HG03108 (cell line): Measurements from ENCODE around the gene RNU1-1.
"Not testable (repeated sequence)": the region's sequence is repeated elsewhere in the genome, so short reads cannot be mapped to it uniquely, and the experiment has no call there.

ENCODE experiments used
- ATAC-seq: cut with Tn5 transposase; IDR thresholded peaks from one replicate; pipeline ENCODE4 v1.9.1; 2021; ENCODE audit warnings: moderate library complexity; ENCODE audit not compliant: unreplicated experiment

RNU1-1 gene

DNA sequence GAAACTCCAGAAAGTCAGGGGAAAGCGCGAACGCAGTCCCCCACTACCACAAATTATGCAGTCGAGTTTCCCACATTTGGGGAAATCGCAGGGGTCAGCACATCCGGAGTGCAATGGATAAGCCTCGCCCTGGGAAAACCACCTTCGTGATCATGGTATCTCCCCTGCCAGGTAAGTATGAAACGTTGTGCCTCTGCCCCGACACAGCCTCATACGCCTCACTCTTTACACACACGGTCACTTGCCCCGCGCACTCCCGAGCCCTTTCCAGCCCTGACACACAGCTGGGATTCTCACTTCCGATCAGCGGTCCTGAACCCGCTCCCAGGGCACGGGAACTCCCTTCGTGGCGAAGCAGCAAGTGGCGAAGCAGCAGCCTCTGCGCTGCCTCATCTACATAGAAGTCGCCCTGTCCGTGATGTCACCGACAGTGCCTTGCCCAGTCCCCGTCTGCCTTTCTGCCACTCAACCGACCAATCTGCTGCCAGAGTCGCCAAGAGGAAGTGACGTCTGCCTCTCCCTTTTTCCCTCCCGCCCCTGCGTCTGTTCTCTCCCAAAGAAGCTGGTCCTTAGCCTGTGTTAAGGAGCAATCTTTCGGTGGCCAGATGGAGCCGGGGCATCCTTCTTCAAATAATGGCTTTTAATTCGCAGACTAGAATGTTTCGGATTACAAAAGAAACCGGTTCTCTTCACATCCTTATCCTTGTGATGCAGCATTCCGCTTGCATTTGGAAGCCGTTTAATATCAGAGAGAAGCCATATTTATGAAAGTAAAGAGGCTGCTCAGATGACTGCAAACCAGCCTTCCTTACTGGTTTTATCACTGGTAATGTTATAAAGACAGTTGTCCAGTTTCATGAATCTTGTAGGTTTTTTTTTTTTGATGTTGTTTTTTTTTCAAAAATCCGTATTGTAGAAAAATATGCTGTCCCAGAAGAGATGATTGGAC lies at the start of gene RNU1-1:
TSS of gene RNU1-1 (minus strand) at position 179 of the 949 bp plus-strand sequence.
- ATAC-seq, result not testable (repeated sequence)

DNA sequence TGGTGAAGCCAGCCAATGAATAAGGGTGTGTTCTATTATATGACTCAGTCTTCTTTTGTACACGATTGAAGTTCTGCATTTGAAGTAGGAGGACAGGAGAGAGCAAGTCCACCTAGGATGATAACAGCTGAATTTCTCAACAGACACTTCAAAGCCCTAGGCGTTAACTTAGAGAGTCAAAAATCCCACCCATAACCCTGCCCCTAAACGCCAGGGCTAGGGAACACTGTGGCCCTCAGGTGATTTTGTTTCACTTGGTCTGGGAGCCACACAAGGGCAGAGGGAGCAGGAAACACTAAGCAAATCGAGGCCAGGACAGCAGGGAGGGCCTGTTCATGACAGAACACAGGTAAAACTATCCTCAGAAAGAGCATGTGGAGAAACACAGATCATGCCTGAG lies 47.0 kb upstream of the RNU1-1 start:
- ATAC-seq, result not testable (repeated sequence)

DNA sequence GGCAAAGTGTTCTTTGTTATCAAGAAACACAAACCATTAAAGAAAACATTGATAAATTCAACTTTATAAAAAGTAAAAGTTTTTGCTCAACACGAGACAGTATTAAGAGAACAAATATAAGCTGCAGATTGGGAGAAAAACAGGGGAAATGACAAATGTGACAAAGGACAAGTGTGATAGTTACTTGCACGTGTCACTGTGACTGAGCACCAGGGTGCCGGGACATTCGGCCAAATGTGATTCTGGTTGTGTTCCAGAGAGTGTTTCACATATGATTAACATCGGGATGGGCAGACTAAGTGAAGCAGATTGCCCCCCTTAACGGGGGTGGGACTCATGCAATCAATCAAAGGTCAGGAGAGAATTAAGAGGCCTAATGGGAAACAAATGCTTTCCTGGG lies 46.4 kb upstream of the RNU1-1 start:
- not testable (repeated sequence) for ATAC-seq

- not testable (repeated sequence) for ATAC-seq
Observed at GRCh38 chr1:16559688-16560087, 45.6 kb upstream of the RNU1-1 start.

DNA sequence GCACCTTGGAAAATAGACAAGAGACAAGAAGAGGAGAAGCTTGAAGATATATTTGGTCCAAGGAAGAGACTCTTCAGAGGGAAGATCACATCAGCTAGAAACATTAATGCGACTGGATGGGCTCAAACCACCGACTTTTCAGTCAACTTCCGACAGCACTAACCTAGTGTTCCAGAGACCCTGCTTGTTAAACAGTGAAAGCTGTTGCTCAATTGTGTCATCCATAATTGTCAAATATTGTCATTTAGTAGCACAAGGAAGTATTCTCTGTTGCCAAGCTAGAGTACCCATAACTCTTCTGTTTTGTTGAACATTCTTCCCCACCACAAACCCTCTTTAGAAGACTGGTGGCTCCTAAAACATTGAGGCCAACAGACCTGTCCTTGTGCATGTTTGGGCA lies 42.9 kb upstream of the RNU1-1 start:
- ATAC-seq, result not testable (repeated sequence)

GRCh38 chr1:16553244-16553643 lies 39.2 kb upstream of the RNU1-1 start:
- not testable (repeated sequence) for ATAC-seq

GRCh38 chr1:16550212-16550918 lies 36.3 kb upstream of the RNU1-1 start:
- not testable (repeated sequence) for ATAC-seq

- not testable (repeated sequence) for ATAC-seq
Observed at GRCh38 chr1:16549545-16549944, 35.5 kb upstream of the RNU1-1 start.

DNA sequence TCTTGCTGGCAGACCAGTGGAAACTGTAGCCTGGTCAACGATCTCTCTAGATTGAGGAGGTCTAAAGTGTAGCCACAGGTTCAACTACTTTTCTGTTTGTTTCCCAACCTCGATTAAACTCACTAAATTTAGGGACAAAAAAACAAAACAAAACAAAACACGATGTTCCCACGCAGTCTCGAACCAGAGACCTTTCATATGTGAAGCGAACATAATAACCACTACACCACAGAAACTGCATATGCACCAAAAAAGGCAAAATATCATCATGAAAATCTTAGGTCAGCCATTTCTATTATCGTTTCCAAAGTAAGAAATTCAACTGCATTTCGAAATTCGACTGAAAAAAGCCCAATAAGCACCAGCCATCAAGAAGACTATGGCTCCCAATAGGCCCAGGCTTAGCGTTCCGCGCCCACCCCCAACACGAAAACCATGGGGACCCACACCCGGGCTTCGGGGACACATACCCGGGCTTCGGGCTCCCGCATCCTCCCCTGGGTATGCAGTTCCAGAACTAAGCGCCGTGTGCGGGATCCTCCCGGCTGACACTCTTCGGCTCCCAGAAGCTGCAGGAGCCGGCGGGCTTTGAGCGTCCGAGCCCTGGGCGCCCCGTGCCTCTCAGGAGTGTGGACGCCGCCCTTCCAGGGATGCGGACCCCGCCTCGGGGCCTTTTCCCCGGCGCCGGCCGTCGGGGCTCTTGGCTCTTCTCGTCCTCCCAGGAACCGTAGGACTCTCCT lies 33.6 kb upstream of the RNU1-1 start:
- ATAC-seq, result not testable (repeated sequence)

DNA sequence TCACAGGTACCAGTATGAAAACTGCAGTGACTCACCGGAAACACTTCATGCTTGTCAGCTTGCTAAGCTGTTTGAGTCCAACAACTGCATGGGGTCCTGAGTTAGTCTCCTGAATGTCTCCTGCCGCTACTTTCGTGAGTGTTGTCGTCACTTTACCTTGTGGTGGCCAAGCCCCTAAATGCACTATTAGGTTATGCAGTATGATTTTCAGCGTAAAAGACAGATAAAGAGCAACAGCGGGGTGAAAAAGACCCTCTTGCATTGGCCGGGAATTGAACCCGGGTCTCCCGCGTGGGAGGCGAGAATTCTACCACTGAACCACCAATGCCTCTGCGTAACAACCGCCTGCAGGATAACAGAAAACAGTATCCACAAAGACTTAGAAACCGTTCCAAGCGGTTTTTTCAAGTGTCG lies 31.6 kb upstream of the RNU1-1 start:
- ATAC-seq, result not testable (repeated sequence)

DNA sequence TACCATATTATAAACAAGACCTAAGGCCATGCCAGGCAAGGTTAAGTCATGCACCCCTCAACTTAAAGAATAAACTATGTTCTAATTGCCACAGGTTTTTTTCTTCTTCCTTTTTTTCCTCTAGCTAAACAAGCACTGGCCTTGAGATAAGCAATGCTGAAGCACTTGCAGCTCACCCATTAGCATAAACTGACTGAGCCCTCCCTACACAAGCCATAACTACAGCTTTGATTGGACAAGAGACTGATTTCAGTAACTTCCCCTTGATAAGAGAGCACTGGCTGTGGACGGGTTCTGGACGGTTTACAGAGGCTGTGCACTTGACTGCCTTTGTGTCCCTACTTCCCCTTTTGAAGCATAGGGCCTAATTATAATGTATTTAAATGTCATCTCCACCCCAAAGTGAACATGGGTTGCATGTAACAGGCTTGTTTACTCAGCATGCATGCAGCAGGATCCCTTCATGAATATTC lies 26.4 kb upstream of the RNU1-1 start:
- not testable (repeated sequence) for ATAC-seq

GRCh38 chr1:16537528-16537927 lies 23.4 kb upstream of the RNU1-1 start:
- not testable (repeated sequence) for ATAC-seq

DNA sequence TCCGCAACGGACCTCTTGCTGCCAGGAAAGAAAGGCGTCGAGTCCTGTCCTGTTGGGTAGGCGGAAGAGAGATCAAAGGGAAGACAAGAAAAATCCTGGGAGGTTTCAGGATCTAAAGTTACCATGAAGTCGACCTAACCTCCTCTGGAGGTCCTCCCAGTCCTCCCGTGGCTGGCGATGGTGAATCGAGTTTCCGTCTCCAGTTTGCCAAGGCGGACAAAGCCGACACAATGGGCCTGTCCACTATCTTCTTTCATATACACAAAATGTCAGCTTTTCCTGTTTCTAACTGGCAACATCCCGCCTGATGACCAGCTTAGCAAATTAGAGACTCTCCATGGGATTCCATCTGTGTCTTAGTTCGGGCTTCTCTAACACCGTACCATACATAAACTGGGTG lies 22.7 kb upstream of the RNU1-1 start:
- not testable (repeated sequence) for ATAC-seq

DNA sequence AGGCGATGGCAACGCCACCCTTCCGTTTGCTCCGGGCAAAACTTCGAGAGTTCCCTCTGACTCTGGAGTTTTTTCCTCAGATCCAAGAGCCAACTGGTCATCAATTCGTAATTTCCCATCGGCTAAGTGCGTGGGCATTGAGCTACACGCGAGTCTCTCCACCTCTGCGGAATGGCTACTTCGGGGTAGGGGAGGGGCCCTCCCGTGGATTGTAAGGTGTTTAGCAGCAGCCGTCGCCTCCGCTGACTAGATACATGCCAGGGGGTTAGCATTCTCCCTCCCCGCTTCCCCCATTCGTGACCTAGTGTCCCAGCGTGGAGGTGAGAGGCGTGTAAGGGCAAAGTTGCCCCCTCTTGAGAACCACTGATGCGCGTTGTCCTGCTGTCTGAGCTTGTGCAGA lies 21.8 kb upstream of the RNU1-1 start:
- ATAC-seq, result not testable (repeated sequence)

DNA sequence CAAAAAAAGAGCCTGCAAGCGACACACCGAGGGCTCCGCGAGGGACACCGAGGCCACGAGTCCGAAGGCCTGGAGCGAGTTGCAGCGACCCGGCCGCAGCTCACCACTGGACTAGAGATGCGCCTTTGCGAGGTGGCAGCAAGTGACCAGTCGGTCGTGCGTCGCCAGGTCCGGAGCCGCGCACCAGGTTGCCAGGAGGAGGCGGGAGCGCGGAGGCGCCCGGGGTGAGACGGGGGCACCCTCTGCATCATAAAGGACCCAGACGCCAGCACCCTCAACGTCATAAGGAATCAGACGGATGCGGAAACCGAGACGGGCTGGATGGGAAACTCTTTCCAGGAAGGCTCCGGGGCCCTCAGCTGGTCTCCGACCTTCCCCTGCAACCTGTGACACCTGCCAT lies 21.4 kb upstream of the RNU1-1 start:
- ATAC-seq, result not testable (repeated sequence)

DNA sequence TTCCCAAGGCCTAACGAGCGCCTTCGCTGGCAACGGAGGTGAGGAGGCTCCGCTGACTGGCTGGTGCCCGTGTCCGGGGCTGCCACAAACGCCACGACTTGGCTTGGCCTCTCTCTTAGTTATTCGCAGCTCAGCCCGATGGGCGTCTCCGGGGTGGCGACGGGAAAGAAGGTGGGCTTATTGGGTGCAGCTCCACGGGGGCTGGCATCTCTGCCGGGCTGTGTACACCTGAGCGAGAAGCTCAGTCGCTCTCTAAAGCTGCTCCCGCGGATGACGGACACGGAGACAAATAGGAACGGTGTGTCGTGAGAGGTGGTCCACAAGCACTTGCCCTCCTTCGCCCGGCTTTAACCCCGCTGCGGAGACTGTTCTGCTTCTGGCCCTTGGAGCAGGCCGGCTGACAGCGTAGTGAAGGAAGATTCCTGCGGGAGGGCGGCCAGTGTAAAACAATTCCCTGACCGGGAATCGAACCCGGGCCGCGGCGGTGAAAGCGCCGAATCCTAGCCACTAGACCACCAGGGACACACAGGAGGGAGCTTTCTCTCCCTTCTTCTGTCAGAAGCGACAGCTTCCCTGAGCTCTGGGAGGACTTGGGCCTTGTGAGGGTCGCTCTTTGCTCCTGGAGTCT lies 20.9 kb upstream of the RNU1-1 start:
- ATAC-seq, result not testable (repeated sequence)

GRCh38 chr1:16534239-16534828 lies 20.2 kb upstream of the RNU1-1 start:
- ATAC-seq, result not testable (repeated sequence)

DNA sequence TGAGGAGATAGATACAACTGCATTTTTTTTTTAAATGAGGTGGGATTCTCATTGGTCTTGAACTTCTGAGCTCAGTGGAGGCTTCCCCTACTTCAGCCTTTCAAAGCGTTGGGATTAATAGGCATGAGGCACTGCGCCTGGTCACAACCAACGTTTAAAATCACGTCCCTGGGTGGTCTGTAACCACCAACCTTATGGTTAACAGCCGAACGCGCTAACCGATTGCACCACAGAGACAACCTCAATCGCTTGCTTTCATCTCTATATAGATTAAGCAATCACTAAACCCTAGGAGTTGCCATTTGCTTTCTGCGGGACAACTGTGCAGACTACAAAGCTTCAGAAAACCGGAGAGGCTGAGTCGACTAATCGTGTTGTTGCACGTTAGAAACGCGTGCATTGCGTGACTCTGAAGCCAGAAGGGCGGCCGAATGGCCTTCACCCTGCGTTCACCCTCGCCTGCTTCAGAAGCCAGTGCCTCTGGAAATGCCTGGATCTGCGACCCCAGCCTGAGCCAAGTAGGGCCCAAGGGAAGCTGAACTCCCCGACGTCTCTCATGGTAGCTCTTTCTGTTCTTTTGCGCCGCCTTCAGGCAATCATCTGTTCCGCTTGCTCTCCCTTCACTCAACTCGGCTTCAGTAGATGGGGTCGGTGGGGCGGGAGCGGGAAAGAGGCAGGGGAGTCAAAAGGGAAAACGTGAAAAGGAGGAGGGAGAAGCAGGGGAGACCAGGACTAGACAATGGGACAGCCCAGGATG lies 18.3 kb upstream of the RNU1-1 start:
- not testable (repeated sequence) for ATAC-seq

DNA sequence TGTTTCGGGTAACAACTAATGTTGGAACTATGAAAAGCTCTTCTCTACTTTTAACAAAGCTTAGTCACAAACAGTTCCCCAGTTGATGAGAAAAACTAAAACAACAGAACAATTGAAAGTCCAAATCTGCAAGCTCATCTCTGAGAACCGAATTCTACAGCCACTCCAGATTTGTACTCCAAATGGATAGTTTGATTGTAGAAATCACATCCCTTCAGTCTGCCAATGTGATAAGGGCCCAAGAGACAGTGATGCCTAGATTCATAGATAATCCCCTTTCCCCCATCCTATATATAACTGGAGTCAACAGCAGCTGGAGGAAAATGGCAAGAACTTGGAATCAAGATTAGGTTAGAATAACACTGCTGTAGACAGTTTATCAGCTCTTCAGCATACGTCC lies 14.3 kb upstream of the RNU1-1 start:
- not testable (repeated sequence) for ATAC-seq
